ENCODE measurements around the gene DOK7.
"Not testable (repeated sequence)": the region's sequence is repeated elsewhere in the genome, so short reads cannot be mapped to it uniquely, and the experiment has no call there.

Gene DOK7

DNA sequence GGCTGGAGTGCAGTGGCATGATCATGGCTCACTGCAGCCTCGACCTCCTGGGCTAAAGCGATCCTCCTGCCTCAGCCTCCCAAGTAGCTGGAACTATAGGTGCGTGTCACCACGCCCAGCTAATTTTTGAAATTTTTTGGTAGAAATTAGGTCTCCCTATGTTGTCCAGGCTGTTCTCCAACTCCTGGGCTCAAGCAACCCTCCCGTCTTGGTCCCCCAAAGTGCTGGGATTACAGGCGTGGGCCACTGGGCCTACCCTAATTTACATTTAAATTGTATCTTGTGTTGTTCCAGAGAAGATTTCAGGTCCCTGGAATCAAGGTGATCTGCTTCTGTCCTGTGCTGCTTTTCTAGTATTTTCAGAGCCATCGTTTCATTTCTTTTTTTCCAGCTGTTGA is 70.3 kb downstream of the DOK7 start:
- no peak for DNase-seq (ENCODE audit: low spot score)

DNA sequence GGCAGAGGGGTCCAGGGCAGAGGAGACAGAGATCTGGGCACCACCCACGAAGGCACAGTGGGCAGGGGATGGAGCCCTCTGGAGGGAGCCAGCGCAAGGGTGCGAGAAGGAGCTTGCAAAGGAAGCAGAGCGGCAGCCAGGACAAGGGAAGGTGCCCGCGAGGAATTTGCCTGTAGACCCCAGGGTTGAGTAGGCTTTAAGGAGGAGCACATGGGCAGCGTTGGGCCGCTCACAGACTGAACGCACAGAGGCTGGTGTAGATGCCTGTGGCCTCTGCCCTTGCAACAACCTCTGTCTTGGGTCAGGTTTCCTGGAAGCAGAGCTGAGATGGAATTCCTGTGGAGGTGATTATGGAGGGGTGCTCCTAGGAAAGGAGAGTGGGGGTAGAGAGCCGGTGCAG is 72.7 kb downstream of the DOK7 start:
- not testable (repeated sequence) for DNase-seq (ENCODE audit: low spot score)

DNA sequence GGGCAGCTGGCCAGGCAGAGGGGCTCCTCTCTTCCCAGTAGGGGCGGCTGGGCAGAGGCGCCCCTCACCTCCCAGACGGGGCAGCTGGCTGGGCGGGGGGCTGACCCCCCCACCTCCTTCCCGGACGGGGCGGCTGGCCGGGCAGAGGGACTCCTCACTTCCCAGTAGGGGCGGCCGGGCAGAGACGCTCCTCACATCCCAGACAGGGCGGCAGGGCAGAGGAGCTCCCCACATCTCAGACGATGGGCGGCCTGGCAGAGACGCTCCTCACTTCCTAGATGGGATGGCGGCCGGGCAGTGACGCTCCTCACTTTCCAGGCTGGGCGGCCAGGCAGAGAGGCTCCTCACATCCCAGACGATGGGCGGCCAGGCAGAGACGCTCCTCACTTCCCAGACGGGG is 75.8 kb downstream of the DOK7 start:
- DNase-seq (ENCODE audit: low spot score) = not testable (repeated sequence)

DNA sequence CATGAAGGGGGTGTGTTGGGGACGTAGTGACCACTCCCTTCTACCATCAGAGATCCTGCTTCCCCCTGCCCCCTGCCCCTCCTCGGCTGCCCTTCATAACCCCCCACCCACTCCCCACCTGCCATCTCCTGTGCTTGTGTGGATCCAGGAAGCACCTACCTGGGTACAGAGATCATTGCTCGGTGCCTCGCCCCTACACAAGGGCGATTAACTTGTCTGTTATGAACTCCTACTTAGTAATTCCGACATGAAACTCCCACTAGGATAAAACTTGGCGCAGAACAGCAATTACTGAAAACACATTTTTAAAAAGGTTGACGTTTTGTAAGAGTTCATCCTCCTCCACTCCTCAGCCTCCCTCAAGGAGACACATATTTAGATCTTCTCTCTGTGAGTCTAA is 80.3 kb downstream of the DOK7 start:
- not testable (repeated sequence) for DNase-seq (ENCODE audit: low spot score)

Measured in HuH-7.5 (cell line).